Ascending aorta (tissue), 2 donors: Measurements from ENCODE around the gene ABHD17C. TPM values are rescaled to one million over a fixed set of nuclear protein-coding genes. Genes with fewer than 3 reads are reported as not detected.

Source experiments
- DNase-seq, 2 donors: peaks; one replicate each; pipeline ENCODE4 v3.0.0-alpha.2; 2019; ENCODE audit warnings: low spot score in 2 of 2
- H3K27ac ChIP-seq, 2 donors: fragments of 200-600 bp; sonication (generic); one replicate each; pipeline ENCODE4 v1.5.1; 2016 to 2017; ENCODE audit warnings: mild to moderate bottlenecking in 1 of 2
- H3K27me3 ChIP-seq: fragments of 200-600 bp; sonication (generic); one replicate; pipeline ENCODE4 v1.5.1; 2017
- H3K36me3 ChIP-seq, 2 donors: fragments of 200-600 bp; sonication (generic); one replicate each; pipeline ENCODE4 v1.5.1; 2016
- H3K4me1 ChIP-seq, 2 donors: fragments of 200-600 bp; sonication (generic); one replicate each; pipeline ENCODE4 v1.5.1; 2016 to 2017; ENCODE audit warnings: mild to moderate bottlenecking in 1 of 2
- H3K4me3 ChIP-seq, 2 donors: fragments of 200-600 bp; sonication (generic); one replicate each; pipeline ENCODE4 v1.5.1; 2016 to 2017; ENCODE audit warnings: mild to moderate bottlenecking in 1 of 2
- H3K9me3 ChIP-seq, 2 donors: fragments of 200-600 bp; sonication (generic); one replicate each; pipeline ENCODE4 v1.5.1; 2016
- intact Hi-C: fragments of 100-400 bp; cut with DNase I; formaldehyde crosslinking; loops from one replicate; pipeline ENCODE4 v1.15.1; 2023
- total RNA-seq: library from RNA; depleted of rRNA; stranded (reverse); fragments of >200 nt; gene quantifications from one replicate; pipeline ENCODE4 v1.1.0, GENCODE V29; 2016
- TF ChIP-seq, protein P1 (sequence below), 3 experiments: fragments of 200-600 bp in 2 of 3; fragments of 450-650 bp in 1 of 3; sonication (generic) in 2 of 3; IDR thresholded peaks; one replicate each; pipeline ENCODE4 v1.5.1; 2016 to 2019; ENCODE audit warnings: antibody characterized with exemption in 3 of 3, mild to moderate bottlenecking in 1 of 3, moderate library complexity in 1 of 3

ABHD17C gene
- total RNA-seq, 1 donor from 2014 or later, result 0.96 TPM

DNA sequence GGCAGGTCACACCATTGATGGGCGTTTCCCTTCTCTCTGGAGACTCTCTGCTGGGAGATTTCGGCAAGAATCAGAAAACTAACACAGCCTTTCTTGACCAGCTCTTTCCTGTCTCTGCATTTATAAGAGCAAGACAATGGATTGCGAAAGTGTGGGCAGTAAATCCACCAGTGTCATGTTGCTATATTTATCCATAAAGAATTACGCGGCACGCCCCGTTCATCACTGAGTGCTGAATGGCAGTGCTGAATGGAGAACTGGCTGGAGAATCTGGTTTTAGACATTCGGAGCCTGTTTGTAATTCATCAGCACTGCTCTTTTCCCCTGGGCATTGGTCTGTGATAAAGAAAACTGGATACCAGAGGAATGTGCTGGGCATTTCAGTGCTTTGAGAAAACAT lies 82.0 kb downstream of the ABHD17C start:
- H3K9me3 ChIP-seq, result no peaks in the 10 kb centered on the region
- intact Hi-C loops, result no loop called here
- TF ChIP-seq, protein P1, sequence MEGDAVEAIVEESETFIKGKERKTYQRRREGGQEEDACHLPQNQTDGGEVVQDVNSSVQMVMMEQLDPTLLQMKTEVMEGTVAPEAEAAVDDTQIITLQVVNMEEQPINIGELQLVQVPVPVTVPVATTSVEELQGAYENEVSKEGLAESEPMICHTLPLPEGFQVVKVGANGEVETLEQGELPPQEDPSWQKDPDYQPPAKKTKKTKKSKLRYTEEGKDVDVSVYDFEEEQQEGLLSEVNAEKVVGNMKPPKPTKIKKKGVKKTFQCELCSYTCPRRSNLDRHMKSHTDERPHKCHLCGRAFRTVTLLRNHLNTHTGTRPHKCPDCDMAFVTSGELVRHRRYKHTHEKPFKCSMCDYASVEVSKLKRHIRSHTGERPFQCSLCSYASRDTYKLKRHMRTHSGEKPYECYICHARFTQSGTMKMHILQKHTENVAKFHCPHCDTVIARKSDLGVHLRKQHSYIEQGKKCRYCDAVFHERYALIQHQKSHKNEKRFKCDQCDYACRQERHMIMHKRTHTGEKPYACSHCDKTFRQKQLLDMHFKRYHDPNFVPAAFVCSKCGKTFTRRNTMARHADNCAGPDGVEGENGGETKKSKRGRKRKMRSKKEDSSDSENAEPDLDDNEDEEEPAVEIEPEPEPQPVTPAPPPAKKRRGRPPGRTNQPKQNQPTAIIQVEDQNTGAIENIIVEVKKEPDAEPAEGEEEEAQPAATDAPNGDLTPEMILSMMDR (IDR thresholded peaks at IDR 0.05), result no peak
- no peaks in the 10 kb centered on the region for H3K27me3 ChIP-seq
- peaks cover 14 to 21% of the 10 kb centered on the region in 2 donors for H3K4me1 ChIP-seq
- H3K27ac ChIP-seq, result no peak overlapping the region
- no peak overlapping the region for H3K4me3 ChIP-seq
- H3K36me3 ChIP-seq, result no peaks in the 10 kb centered on the region
- no peak for DNase-seq

- TF ChIP-seq, protein P1 (IDR thresholded peaks at IDR 0.05), result no peak
- intact Hi-C loops, result loop anchor here (2.0 kb wide), 1 partner anchor 191 kb away; no protein-coding TSS in a partner anchor
- Histone ChIP-seq H3K9me3 (no peaks in the 10 kb centered on the region), H3K4me1 (peaks cover 14 to 21% of the 10 kb centered on the region in 2 donors), H3K36me3 (no peaks in the 10 kb centered on the region), H3K27me3 (no peaks in the 10 kb centered on the region), H3K27ac (no peak overlapping the region), H3K4me3 (no peak overlapping the region)
- no peak for DNase-seq
Observed at GRCh38 chr15:80777826-80778620, 82.9 kb downstream of the ABHD17C start.

GRCh38 chr15:80778621-80778963 lies 83.5 kb downstream of the ABHD17C start:
- intact Hi-C loops, result loop anchor here (2.0 kb wide), 1 partner anchor 190 kb away; no protein-coding TSS in a partner anchor
- Histone ChIP-seq H3K4me3 (peak overlapping the region; percentile 61 to 67), H3K36me3 (no peaks in the 10 kb centered on the region), H3K27me3 (no peaks in the 10 kb centered on the region), H3K27ac (no peak overlapping the region), H3K9me3 (no peaks in the 10 kb centered on the region), H3K4me1 (peaks cover 14 to 21% of the 10 kb centered on the region in 2 donors)
- DNase-seq, result no peak
- TF ChIP-seq, protein P1 (IDR thresholded peaks at IDR 0.05), result no peak

DNA sequence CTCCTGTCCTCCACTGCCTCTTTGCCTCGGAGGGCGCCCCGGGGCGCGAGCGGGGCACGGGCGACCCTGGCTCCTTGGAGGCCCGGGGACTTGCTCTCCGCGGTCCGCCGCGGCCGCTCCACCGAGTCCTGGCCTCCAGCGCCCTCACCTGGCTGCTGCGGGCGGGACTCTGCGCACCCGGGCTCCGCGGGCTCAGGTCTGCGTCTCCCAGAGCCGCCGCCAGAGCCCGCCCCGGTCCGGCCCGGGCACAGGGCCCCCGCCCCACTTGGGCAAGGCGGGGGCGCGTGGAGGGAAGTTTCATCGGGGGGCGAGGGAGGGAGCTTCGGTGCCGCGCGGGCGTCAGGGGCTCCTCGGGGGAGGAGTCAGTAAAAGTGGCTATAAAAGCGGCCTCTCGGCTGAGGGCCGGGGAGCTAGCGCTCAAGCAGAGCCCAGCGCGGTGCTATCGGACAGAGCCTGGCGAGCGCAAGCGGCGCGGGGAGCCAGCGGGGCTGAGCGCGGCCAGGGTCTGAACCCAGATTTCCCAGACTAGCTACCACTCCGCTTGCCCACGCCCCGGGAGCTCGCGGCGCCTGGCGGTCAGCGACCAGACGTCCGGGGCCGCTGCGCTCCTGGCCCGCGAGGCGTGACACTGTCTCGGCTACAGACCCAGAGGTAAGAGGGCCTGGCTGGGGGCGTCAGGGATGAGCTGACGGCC lies 84.0 kb downstream of the ABHD17C start, which contains the start of gene CEMIP:
CEMIP (plus strand) TSS at position 407 of the 694 bp plus-strand sequence. CDS start 94,510 bp downstream, outside the sequence.
- Histone ChIP-seq H3K9me3 (no peaks in the 10 kb centered on the region), H3K27me3 (no peaks in the 10 kb centered on the region), H3K4me1 (peaks cover 14 to 21% of the 10 kb centered on the region in 2 donors), H3K36me3 (no peaks in the 10 kb centered on the region), H3K4me3 (peak within 1 kb of the TSS; percentile 61 to 67), H3K27ac (no peak within 1 kb of the TSS)
- TF ChIP-seq, protein P1 (IDR thresholded peaks at IDR 0.05), result peak; percentile 46 to 80 (median 72)
- peak in 1 of 2 donors; percentile 74 for DNase-seq
- intact Hi-C loops, result loop anchor here (2.0 kb wide), 1 partner anchor 190 kb away; no protein-coding TSS in a partner anchor

GRCh38 chr15:80779658-80780415 lies 84.7 kb downstream of the ABHD17C start:
- H3K36me3 ChIP-seq, result no peaks in the 10 kb centered on the region
- H3K9me3 ChIP-seq, result no peaks in the 10 kb centered on the region
- peak overlapping the region; percentile 61 to 67 for H3K4me3 ChIP-seq
- H3K27me3 ChIP-seq, result no peaks in the 10 kb centered on the region
- H3K27ac ChIP-seq, result no peak overlapping the region
- intact Hi-C loops, result loop anchor here (2.0 kb wide), 1 partner anchor 189 kb away; no protein-coding TSS in a partner anchor
- TF ChIP-seq, protein P1 (IDR thresholded peaks at IDR 0.05), result no peak
- DNase-seq, result no peak
- peaks cover 14 to 21% of the 10 kb centered on the region in 2 donors for H3K4me1 ChIP-seq
